ENCODE data around the gene PIK3R1.

PIK3R1 gene

DNA sequence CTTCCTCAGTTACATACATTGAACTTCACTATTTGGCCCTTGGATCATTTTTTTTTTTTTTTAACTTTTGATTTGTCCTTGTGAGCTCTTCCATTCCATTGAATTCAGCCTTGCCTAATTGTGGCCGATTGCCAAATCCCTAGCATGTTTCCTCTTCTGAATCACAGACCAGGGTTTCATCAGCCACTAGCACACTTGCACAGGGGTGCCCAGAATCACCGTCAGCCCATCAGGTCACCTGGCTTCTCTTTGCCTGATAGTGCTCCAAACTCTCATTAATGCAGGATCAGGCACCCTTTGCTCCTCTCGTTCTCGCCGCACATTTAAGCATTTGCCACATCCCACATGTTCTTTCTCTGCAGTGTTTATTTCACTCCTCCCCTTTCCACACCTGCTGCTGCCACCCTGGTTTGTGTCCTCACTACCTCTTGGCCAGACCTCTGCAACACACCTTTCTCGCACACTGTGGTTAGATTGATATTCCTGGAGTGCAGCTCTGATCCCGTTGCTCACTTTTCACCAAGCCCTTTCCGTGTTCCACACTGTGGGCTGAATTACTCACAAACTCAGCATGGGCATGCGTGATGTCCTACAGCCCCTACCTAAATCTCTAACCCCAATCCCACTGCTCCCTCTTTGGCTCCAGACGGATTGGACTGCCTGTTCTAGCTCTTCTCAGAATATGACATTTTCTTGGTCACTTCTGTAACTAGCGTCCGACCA lies 9.8 kb downstream of the PIK3R1 start:
- TF ChIP-seq, protein P1, sequence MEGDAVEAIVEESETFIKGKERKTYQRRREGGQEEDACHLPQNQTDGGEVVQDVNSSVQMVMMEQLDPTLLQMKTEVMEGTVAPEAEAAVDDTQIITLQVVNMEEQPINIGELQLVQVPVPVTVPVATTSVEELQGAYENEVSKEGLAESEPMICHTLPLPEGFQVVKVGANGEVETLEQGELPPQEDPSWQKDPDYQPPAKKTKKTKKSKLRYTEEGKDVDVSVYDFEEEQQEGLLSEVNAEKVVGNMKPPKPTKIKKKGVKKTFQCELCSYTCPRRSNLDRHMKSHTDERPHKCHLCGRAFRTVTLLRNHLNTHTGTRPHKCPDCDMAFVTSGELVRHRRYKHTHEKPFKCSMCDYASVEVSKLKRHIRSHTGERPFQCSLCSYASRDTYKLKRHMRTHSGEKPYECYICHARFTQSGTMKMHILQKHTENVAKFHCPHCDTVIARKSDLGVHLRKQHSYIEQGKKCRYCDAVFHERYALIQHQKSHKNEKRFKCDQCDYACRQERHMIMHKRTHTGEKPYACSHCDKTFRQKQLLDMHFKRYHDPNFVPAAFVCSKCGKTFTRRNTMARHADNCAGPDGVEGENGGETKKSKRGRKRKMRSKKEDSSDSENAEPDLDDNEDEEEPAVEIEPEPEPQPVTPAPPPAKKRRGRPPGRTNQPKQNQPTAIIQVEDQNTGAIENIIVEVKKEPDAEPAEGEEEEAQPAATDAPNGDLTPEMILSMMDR (IDR thresholded peaks at IDR 0.05; ENCODE audit: control insufficient read depth, extremely low read depth, insufficient read depth): no peak
- H3K4me3 ChIP-seq (ENCODE audit: low read depth, low read length): no peak overlapping the region
- no peak for DNase-seq (ENCODE audit: low read depth)

DNA sequence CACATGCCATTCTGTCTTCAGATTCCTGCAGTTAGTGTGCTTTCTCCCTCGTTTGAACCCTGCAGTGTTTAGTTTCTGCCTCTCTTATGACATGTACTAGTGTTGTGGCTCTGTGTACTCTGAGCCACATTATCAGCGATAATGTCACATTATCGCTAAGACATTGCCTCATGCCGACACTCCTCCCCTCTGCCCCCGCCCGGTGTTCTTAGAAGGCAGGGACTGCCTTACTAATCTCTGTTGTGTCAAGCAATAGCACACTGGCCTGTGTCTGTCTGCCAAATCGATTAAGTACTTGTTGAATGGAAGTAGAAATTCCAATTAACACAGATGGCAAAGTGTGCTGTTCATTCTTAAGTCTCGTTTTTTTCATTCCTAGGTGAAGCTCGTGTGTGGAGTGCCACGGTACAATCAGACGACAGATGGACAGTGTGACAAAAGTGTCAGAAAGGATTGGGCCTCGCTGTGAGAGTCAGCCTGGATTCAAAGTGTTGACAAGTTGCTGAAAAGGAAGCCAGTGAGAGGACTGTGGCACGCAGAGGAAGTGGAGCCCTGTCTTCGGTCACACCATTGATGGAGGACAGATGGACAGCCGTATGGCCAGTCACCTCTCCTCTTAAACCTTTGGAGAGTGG lies 10.5 kb downstream of the PIK3R1 start:
- no peak for DNase-seq (ENCODE audit: low read depth)

GRCh38 chr5:68226546-68227073 lies 11.1 kb downstream of the PIK3R1 start:
- no peak overlapping the region for H3K4me3 ChIP-seq (ENCODE audit: low read depth, low read length)
- TF ChIP-seq, protein P1 (IDR thresholded peaks at IDR 0.05; ENCODE audit: control insufficient read depth, extremely low read depth, insufficient read depth): no peak
- DNase-seq (ENCODE audit: low read depth): no peak

More for the DNA sequence above, 10.5 kb downstream of the PIK3R1 start:
- TF ChIP-seq, protein P1 (IDR thresholded peaks at IDR 0.05; ENCODE audit: control insufficient read depth, extremely low read depth, insufficient read depth): no peak
- no peak overlapping the region for H3K4me3 ChIP-seq (ENCODE audit: low read depth, low read length)

DNA sequence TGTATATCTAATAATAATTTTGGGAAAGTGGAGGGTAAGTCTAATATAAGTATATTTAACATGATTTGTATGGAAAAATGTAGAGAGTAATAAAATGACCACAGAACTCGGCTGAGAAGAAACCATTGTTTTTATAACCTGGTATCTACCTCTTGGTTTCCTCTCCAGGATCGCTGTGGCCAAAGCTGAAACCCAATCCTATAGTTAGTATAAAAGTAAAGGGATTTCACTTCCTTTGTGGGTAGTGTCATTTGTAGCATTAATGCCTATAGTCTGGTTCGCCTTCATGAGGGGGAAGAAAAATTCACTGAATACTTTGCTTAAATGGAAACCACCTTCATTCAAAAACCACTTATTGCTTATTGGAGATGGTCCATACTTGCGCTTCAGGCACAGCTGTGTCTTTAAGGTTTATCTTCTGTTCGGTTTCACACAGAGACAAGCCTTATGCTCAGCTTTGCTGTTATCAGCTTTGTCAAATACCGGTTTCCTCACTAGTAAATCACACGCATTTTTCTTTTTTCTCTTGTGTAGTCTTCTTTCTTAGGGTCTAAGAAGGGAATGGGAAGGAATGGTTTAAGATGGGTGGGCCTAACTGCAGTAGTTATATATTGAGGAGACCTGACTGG lies 12.1 kb downstream of the PIK3R1 start:
- TF ChIP-seq, protein P1 (IDR thresholded peaks at IDR 0.05; ENCODE audit: control insufficient read depth, extremely low read depth, insufficient read depth): no peak
- no peak for DNase-seq (ENCODE audit: low read depth)
- H3K4me3 ChIP-seq (ENCODE audit: low read depth, low read length): no peak overlapping the region

- H3K4me3 ChIP-seq (ENCODE audit: low read depth, low read length): no peak overlapping the region
- DNase-seq (ENCODE audit: low read depth): peak; percentile 50
- TF ChIP-seq, protein P1 (IDR thresholded peaks at IDR 0.05; ENCODE audit: control insufficient read depth, extremely low read depth, insufficient read depth): no peak
Observed at GRCh38 chr5:68229416-68229815, 13.9 kb downstream of the PIK3R1 start.

DNA sequence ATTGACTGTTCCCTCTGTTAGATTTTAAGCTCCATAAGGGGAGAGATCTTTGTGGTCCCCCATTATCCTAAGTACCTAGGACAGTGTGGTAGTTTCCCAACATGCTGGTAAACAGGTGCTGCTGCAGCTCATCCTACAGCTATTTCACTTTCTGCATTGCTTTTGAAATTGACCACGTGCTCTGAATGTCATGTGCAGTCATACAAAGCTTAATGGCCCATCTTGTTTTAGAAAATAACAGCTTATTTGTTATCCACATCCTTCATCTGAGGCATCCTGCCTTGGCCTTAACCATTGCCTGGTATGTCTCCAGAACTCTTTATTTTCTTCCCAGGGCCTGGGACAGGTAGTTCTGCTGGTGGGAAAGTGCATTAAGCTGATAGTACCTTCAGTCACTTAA lies 14.7 kb downstream of the PIK3R1 start:
- DNase-seq (ENCODE audit: low read depth): no peak
- TF ChIP-seq, protein P1 (IDR thresholded peaks at IDR 0.05; ENCODE audit: control insufficient read depth, extremely low read depth, insufficient read depth): no peak
- no peak overlapping the region for H3K4me3 ChIP-seq (ENCODE audit: low read depth, low read length)
